K562 (cell line): ENCODE data around the gene RIT2.

Source experiments
- CREB1 ChIP-seq, 2 experiments: sonication (generic) in 1 of 2; formaldehyde crosslinking in 1 of 2; IDR thresholded peaks; 2 replicates each; pipeline versions ENCODE4 v1.6.1 to v1.8.0; 2012 to 2022; ENCODE audit warnings: inconsistent platforms in 1 of 2, mild to moderate bottlenecking in 1 of 2, missing genetic modification reagents in 1 of 2, moderate library complexity in 1 of 2
- EGR1 ChIP-seq: fragments of 450-650 bp; conservative IDR thresholded peaks from 2 replicates; pipeline ENCODE4 v1.6.1; 2017; ENCODE audit warnings: mild to moderate bottlenecking
- EZH2 ChIP-seq: IDR thresholded peaks from 2 replicates; pipeline ENCODE4 v1.6.1; 2012; ENCODE audit warnings: low read depth, mild to moderate bottlenecking, inconsistent platforms, low read length, borderline replicate concordance
- FOXK1 ChIP-seq: sonication (generic); formaldehyde crosslinking; IDR thresholded peaks from 2 replicates; pipeline ENCODE4 v1.8.0; 2022; ENCODE audit warnings: missing genetic modification reagents, mild to moderate bottlenecking, borderline replicate concordance
- GTF2F1 ChIP-seq: IDR thresholded peaks from 2 replicates; pipeline ENCODE4 v1.6.1; 2011; ENCODE audit warnings: low read depth, low read length, improper control_type of control experiment
- NFRKB ChIP-seq: fragments of 450-650 bp; IDR thresholded peaks from 2 replicates; pipeline ENCODE4 v1.6.1; 2016; ENCODE audit warnings: low read depth
- NR2C2 ChIP-seq, 2 experiments: fragments of 200-800 bp in 1 of 2; sonication (Bioruptor generic) in 1 of 2; sonication (generic) in 1 of 2; formaldehyde crosslinking in 1 of 2; IDR thresholded peaks; 2 replicates each; pipeline versions ENCODE4 v1.6.1 to v1.8.0; 2016 to 2022; ENCODE audit warnings: mild to moderate bottlenecking in 1 of 2, missing compliant biosample characterization in 1 of 2, missing genetic modification characterization in 1 of 2, missing genetic modification reagents in 1 of 2
- ZNF12 ChIP-seq: sonication (generic); formaldehyde crosslinking; IDR thresholded peaks from 2 replicates; pipeline ENCODE4 v1.4.0; 2020; ENCODE audit warnings: mild to moderate bottlenecking, missing genetic modification reagents
- ZNF785 ChIP-seq: fragments of 250-450 bp; sonication (Bioruptor Pico); IDR thresholded peaks from 2 replicates; pipeline ENCODE4 v1.4.0; 2020; ENCODE audit warnings: mild to moderate bottlenecking
- TF ChIP-seq, protein P1 (sequence below), 3 experiments: IDR thresholded peaks in 2 of 3; conservative IDR thresholded peaks in 1 of 3; 2 replicates each; pipeline ENCODE4 v1.5.1; 2011 to 2012; ENCODE audit warnings: low read length in 3 of 3, mild to moderate bottlenecking in 3 of 3, control low read depth in 2 of 3, improper control_type of control experiment in 1 of 3, inconsistent platforms in 1 of 3, low read depth in 1 of 3, mixed read lengths in 1 of 3, moderate library complexity in 1 of 3; ENCODE audit not compliant: insufficient read depth in 2 of 3
- TF ChIP-seq, protein P2 (sequence below): fragments of 250-450 bp; sonication (Bioruptor Pico); IDR thresholded peaks from 2 replicates; pipeline ENCODE4 v1.5.0; 2020; ENCODE audit warnings: mild to moderate bottlenecking
- TF ChIP-seq, protein P3 (sequence below): fragments of 250-450 bp; sonication (Bioruptor Pico); IDR thresholded peaks from 2 replicates; pipeline ENCODE4 v1.5.0; 2021; ENCODE audit warnings: mild to moderate bottlenecking, borderline replicate concordance
- TF ChIP-seq, protein P4 (sequence below): fragments of 450-650 bp; IDR thresholded peaks from 2 replicates; pipeline ENCODE4 v1.6.1; 2016; ENCODE audit warnings: missing biosample characterization, missing genetic modification characterization
- TF ChIP-seq, protein P5 (sequence below): sonication (generic); formaldehyde crosslinking; IDR thresholded peaks from 2 replicates; pipeline ENCODE4 v1.9.0; 2022; ENCODE audit warnings: mild to moderate bottlenecking, missing genetic modification reagents

DNA sequence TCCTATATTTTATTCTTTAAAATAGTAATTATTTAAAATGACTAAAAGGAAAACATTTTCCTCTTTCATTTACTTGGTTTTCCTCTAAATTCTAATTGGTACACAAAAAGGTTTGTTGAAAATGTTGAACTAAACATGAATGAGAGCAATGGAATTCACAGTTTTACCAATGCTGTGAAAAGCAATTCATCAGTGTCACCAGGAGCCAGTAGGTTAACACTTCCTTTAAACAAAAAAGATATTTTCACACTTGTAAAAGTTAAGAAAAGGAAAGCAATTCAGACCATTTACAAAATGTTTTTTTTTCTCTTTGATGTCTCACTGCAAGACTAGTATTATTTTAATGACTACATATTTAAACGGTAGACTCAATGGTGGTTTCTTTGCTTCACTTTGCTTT is 341.6 kb downstream of the RIT2 start:
- TF ChIP-seq, protein P1, sequence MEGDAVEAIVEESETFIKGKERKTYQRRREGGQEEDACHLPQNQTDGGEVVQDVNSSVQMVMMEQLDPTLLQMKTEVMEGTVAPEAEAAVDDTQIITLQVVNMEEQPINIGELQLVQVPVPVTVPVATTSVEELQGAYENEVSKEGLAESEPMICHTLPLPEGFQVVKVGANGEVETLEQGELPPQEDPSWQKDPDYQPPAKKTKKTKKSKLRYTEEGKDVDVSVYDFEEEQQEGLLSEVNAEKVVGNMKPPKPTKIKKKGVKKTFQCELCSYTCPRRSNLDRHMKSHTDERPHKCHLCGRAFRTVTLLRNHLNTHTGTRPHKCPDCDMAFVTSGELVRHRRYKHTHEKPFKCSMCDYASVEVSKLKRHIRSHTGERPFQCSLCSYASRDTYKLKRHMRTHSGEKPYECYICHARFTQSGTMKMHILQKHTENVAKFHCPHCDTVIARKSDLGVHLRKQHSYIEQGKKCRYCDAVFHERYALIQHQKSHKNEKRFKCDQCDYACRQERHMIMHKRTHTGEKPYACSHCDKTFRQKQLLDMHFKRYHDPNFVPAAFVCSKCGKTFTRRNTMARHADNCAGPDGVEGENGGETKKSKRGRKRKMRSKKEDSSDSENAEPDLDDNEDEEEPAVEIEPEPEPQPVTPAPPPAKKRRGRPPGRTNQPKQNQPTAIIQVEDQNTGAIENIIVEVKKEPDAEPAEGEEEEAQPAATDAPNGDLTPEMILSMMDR (IDR thresholded peaks at IDR 0.05 in 2 of 3, conservative IDR thresholded peaks at IDR 0.05 in 1 of 3; ENCODE audit: insufficient read depth in 2 of 3, low read depth in 1 of 3, low read length in 3 of 3), result no peak
- TF ChIP-seq FOXK1 (CRISPR knock-in tag), result no peak
- TF ChIP-seq ZNF785, result no peak
- TF ChIP-seq, protein P2, sequence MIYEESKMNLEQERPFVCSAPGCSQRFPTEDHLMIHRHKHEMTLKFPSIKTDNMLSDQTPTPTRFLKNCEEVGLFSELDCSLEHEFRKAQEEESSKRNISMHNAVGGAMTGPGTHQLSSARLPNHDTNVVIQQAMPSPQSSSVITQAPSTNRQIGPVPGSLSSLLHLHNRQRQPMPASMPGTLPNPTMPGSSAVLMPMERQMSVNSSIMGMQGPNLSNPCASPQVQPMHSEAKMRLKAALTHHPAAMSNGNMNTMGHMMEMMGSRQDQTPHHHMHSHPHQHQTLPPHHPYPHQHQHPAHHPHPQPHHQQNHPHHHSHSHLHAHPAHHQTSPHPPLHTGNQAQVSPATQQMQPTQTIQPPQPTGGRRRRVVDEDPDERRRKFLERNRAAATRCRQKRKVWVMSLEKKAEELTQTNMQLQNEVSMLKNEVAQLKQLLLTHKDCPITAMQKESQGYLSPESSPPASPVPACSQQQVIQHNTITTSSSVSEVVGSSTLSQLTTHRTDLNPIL (CRISPR knock-in tag), result no peak
- no peak for TF ChIP-seq NR2C2 (CRISPR knock-in tag; IDR thresholded peaks at IDR 0.05)
- TF ChIP-seq NR2C2 (tag; IDR thresholded peaks at IDR 0.05), result no peak
- TF ChIP-seq CREB1 (IDR thresholded peaks at IDR 0.05), result no peak
- no peak for TF ChIP-seq CREB1 (CRISPR knock-in tag; IDR thresholded peaks at IDR 0.05)
- no peak for TF ChIP-seq NFRKB
- TF ChIP-seq EZH2, result no peak
- TF ChIP-seq, protein P3, sequence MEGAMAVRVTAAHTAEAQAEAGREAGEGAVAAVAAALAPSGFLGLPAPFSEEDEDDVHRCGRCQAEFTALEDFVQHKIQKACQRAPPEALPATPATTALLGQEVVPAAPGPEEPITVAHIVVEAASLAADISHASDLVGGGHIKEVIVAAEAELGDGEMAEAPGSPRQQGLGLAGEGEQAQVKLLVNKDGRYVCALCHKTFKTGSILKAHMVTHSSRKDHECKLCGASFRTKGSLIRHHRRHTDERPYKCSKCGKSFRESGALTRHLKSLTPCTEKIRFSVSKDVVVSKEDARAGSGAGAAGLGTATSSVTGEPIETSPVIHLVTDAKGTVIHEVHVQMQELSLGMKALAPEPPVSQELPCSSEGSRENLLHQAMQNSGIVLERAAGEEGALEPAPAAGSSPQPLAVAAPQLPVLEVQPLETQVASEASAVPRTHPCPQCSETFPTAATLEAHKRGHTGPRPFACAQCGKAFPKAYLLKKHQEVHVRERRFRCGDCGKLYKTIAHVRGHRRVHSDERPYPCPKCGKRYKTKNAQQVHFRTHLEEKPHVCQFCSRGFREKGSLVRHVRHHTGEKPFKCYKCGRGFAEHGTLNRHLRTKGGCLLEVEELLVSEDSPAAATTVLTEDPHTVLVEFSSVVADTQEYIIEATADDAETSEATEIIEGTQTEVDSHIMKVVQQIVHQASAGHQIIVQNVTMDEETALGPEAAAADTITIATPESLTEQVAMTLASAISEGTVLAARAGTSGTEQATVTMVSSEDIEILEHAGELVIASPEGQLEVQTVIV (CRISPR knock-in tag), result no peak
- TF ChIP-seq, protein P4, sequence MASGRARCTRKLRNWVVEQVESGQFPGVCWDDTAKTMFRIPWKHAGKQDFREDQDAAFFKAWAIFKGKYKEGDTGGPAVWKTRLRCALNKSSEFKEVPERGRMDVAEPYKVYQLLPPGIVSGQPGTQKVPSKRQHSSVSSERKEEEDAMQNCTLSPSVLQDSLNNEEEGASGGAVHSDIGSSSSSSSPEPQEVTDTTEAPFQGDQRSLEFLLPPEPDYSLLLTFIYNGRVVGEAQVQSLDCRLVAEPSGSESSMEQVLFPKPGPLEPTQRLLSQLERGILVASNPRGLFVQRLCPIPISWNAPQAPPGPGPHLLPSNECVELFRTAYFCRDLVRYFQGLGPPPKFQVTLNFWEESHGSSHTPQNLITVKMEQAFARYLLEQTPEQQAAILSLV (tag), result no peak
- TF ChIP-seq GTF2F1, result no peak
- TF ChIP-seq ZNF12, result no peak
- TF ChIP-seq EGR1, result no peak
- TF ChIP-seq, protein P5, sequence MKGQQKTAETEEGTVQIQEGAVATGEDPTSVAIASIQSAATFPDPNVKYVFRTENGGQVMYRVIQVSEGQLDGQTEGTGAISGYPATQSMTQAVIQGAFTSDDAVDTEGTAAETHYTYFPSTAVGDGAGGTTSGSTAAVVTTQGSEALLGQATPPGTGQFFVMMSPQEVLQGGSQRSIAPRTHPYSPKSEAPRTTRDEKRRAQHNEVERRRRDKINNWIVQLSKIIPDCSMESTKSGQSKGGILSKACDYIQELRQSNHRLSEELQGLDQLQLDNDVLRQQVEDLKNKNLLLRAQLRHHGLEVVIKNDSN (CRISPR knock-in tag), result no peak
